GM23248 (cell line): ENCODE measurements around the gene TGFBI. TPM values are rescaled to one million over a fixed set of nuclear protein-coding genes. Genes with fewer than 3 reads are reported as not detected.

Experiments
- DNase-seq: peaks from one replicate; pipeline ENCODE4 v3.0.0-alpha.2; 2015
- H2AFZ ChIP-seq: fragments of 200-600 bp; sonication (generic); 2 replicates; pipeline ENCODE4 v1.6.1; 2016; ENCODE audit warnings: antibody characterized with exemption
- H3F3A ChIP-seq: fragments of 200-600 bp; sonication (generic); 2 replicates; pipeline ENCODE4 v1.6.1; 2016; ENCODE audit warnings: mild to moderate bottlenecking, antibody characterized with exemption, mixed run types; ENCODE audit not compliant: insufficient read depth
- H3K27ac ChIP-seq: fragments of 200-600 bp; sonication (generic); 2 replicates; pipeline ENCODE4 v1.5.1; 2016; ENCODE audit warnings: mild to moderate bottlenecking
- H3K27me3 ChIP-seq: fragments of 200-600 bp; sonication (generic); replicated peaks from 2 replicates; pipeline ENCODE4 v1.6.1; 2016; ENCODE audit warnings: mild to moderate bottlenecking; ENCODE audit not compliant: insufficient read depth
- H3K36me3 ChIP-seq: fragments of 200-600 bp; sonication (generic); 2 replicates; pipeline ENCODE4 v1.6.1; 2016; ENCODE audit warnings: low read depth, mild to moderate bottlenecking
- H3K4me1 ChIP-seq: fragments of 200-600 bp; sonication (generic); 2 replicates; pipeline ENCODE4 v1.6.1; 2016; ENCODE audit warnings: mild to moderate bottlenecking; ENCODE audit not compliant: insufficient read depth
- H3K4me2 ChIP-seq: fragments of 200-600 bp; sonication (generic); one replicate; pipeline ENCODE4 v1.6.1; 2016; ENCODE audit warnings: mild to moderate bottlenecking; ENCODE audit not compliant: unreplicated experiment
- H3K4me3 ChIP-seq: fragments of 200-600 bp; sonication (generic); 2 replicates; pipeline ENCODE4 v1.5.1; 2016; ENCODE audit warnings: mild to moderate bottlenecking
- H3K79me2 ChIP-seq: fragments of 200-600 bp; sonication (generic); 2 replicates; pipeline ENCODE4 v1.6.1; 2016; ENCODE audit warnings: mild to moderate bottlenecking; ENCODE audit not compliant: insufficient read depth
- H3K9ac ChIP-seq: fragments of 200-600 bp; sonication (generic); 2 replicates; pipeline ENCODE4 v1.6.1; 2016; ENCODE audit warnings: mild to moderate bottlenecking
- H3K9me2 ChIP-seq: fragments of 200-600 bp; sonication (generic); 2 replicates; pipeline ENCODE4 v1.6.1; 2016; ENCODE audit warnings: mixed run types, mild to moderate bottlenecking, moderate library complexity; ENCODE audit not compliant: insufficient read depth
- H3K9me3 ChIP-seq: fragments of 200-600 bp; sonication (generic); one replicate; pipeline ENCODE4 v1.6.1; 2017; ENCODE audit warnings: low read depth
- H4K20me1 ChIP-seq: fragments of 200-600 bp; sonication (generic); 2 replicates; pipeline ENCODE4 v1.6.0; 2016; ENCODE audit not compliant: insufficient read depth
- EZH2 ChIP-seq: fragments of 200-600 bp; sonication (generic); IDR thresholded peaks from 2 replicates; pipeline ENCODE4 v1.6.1; 2018; ENCODE audit warnings: antibody characterized with exemption, mild to moderate bottlenecking; ENCODE audit not compliant: insufficient read depth, poor library complexity, severe bottlenecking
- EZH2phosphoT487 ChIP-seq: fragments of 200-600 bp; sonication (generic); IDR thresholded peaks from 2 replicates; pipeline ENCODE4 v1.6.1; 2018; ENCODE audit warnings: antibody characterized with exemption, moderate library complexity, mild to moderate bottlenecking, low read depth; ENCODE audit not compliant: insufficient read depth
- WGBS, 2 experiments: methylation state at CpG; one replicate each; pipeline ENCODE4 v1.1.6; 2015 to 2017; ENCODE audit warnings: low lambda C conversion rate in 2 of 2, low coverage in 1 of 2; ENCODE audit errors: missing lambda C conversion rate in 2 of 2; 5-methylcytosine and 5-hydroxymethylcytosine counted together
- in situ Hi-C: fragments of 300-500 bp; cut with MboI; formaldehyde crosslinking; loops from 2 replicates; pipeline ENCODE4 v1.15.0; 2020
- polyA plus RNA-seq: library from polyadenylated mRNA; unstranded; fragments of >200 nt; fragmentation: Nextera tagmentation; extraction: Ambion mirVana; gene quantifications from 2 replicates; pipeline ENCODE4 v1.2.1, GENCODE V29; 2016
- total RNA-seq: library from RNA; depleted of rRNA; stranded (reverse); fragments of >200 nt; shearing (Covaris generic); gene quantifications from 2 replicates; pipeline ENCODE4 v1.2.3, GENCODE V29; 2014

The TGFBI gene
- total and polyA plus RNA-seq, 2 experiments from 2014 or later: 7,109 to 7,159 TPM

DNA sequence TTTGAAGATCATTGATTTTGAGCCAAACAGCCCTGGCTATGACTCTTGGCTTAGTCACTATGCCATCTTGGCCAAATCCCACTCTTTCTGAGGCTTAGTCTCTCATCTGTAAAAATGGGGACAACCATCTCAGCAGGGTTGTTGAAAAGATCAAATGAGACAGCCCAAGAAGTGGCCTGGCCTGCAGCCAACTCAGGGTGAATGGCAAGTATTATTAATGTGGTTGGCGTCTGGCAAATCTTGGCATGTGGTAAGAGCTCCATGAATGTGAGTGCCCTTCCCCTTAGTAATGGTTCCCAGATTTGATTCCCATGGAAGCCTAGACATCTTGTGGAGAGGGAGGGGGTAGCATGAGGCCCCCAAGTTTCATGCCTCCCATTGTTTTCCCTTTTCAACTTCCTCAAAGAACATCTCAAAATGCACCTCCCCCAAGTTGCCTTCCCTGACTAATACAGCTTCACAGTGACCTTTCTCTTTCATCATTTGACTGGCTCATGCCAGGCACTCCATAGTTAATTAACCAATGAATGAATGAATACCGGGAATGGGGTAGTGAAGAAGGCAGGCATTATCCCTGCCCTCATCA lies 11.8 kb upstream of the TGFBI start:
- Histone ChIP-seq H4K20me1 (no peaks in the 10 kb centered on the region), H3K36me3 (no peaks in the 10 kb centered on the region), H3F3A (peaks cover 95% of the 10 kb centered on the region), H3K9me2 (no peaks in the 10 kb centered on the region), H3K9me3 (no peaks in the 10 kb centered on the region), H3K4me2 (peak overlapping the region; percentile 36), H3K4me3 (no peak overlapping the region), H2AFZ (no peak overlapping the region), H3K79me2 (no peaks in the 10 kb centered on the region), H3K4me1 (peaks cover 96% of the 10 kb centered on the region), H3K27ac (peak overlapping the region; percentile 100), H3K9ac (peak overlapping the region; percentile 68), H3K27me3 (no peaks in the 10 kb centered on the region)
- peak; percentile 94 for DNase-seq
- in situ Hi-C loops: no loop called here
- TF ChIP-seq EZH2phosphoT487 (0 out of 2 replicates have a peak, but pooled peaks have one; percentile 48), EZH2 (no peak)
- 2 to 5% methylated on average over 2 of the region's 2 CpGs for WGBS, 2 experiments

DNA sequence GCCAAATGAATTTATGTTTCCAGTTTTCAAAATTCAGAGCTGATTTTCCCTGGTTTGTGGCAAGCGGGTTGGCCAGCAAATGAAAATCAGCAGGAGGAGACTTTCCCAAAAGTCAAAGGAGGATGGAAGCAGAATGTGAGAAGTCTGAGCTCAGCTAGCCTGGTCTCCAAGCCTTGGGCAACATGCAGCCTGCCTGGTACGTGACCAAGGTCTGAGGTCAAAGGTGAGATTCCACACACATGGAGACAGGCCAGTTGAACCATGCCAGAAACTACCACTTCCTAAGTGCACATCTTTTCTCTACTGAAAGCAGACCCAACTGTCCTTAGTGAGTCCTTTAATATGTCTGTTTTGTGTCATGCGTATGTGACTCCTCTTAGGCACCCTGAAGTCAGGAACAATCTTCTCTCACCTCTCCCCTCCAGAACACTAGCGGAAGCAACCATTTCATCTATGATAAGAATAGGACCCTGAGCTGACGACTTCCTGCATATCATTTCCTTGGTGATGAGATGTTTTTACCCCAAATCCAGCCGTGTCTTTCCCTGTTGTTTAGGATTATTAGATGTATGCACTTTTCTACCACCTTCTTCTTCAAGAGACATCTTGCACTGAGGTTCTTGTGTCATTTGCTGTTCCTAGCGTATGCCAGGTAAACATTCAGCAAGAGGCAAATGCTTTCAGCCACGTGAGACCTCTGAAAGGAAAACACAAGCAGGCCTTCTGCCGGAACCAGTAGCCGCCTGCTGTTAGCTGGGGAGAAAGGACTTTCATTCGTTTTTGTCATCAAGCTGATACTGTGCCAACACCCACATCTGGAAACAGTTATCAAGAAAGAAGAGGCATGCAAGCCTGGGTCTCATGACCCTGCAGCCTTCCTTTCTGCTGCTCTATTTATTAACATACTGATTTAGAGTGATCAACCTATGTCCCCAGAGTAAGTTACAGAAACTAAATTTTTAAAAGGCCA lies 9.7 kb upstream of the TGFBI start:
- Histone ChIP-seq H3K79me2 (no peaks in the 10 kb centered on the region), H4K20me1 (no peaks in the 10 kb centered on the region), H3K27ac (peak overlapping the region; percentile 100), H3K9me3 (no peaks in the 10 kb centered on the region), H3F3A (peaks cover 86% of the 10 kb centered on the region), H3K4me3 (peak overlapping the region; percentile 34), H3K4me2 (peak overlapping the region; percentile 68), H3K36me3 (no peaks in the 10 kb centered on the region), H2AFZ (no peak overlapping the region), H3K27me3 (no peaks in the 10 kb centered on the region), H3K9ac (peak overlapping the region; percentile 88), H3K4me1 (peaks cover 86% of the 10 kb centered on the region), H3K9me2 (no peaks in the 10 kb centered on the region)
- peak; percentile 96 for DNase-seq
- WGBS, 2 experiments: 34 to 36% methylated on average over 11 of the region's 11 CpGs
- in situ Hi-C loops: no loop called here
- TF ChIP-seq EZH2phosphoT487 (no peak), EZH2 (no peak)

GRCh38 chr5:136020001-136020382 lies 8.8 kb upstream of the TGFBI start:
- in situ Hi-C loops: no loop called here
- Histone ChIP-seq H3K9ac (peak overlapping the region; percentile 88), H3K4me2 (peak overlapping the region; percentile 68), H3K9me2 (no peaks in the 10 kb centered on the region), H3F3A (peaks cover 84% of the 10 kb centered on the region), H3K4me1 (peaks cover 86% of the 10 kb centered on the region), H3K36me3 (no peaks in the 10 kb centered on the region), H3K4me3 (peak overlapping the region; percentile 34), H3K79me2 (no peaks in the 10 kb centered on the region), H3K9me3 (no peaks in the 10 kb centered on the region), H3K27ac (peak overlapping the region; percentile 100), H2AFZ (no peak overlapping the region), H3K27me3 (no peaks in the 10 kb centered on the region), H4K20me1 (no peaks in the 10 kb centered on the region)
- 27 to 33% methylated on average over 2 of the region's 2 CpGs for WGBS, 2 experiments
- DNase-seq: no peak
- no peak for TF ChIP-seq EZH2
- no peak for TF ChIP-seq EZH2phosphoT487

DNA sequence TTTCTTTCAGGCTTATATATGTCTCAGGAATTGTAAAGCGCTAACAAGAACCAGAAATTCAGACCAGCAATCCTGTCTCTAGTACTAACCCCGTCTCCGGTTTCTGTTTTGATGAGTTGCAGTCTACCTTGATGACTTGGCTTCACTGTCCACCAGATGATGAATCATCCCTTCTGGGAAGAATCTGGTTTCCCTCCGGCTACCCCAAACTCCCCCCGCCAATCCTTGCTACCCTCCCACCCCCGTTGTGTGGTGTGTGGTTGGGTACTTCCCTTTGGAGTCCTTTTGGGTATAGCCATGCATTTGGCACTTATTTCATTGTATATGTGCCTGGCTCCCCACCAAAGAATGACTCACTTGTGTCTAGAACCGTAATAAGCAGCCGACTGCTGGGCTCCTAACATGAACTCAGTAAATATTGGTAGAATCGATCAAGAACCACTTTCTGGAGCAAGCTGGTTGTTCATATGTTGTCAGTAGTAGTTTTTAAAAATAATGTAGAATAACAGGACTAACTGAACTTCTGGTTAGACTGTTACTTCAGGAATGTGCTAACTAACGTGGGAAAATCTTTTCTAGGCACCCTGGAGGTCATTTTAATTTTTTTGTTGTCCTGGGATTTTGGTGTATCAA lies 8.3 kb upstream of the TGFBI start:
- Histone ChIP-seq H4K20me1 (no peaks in the 10 kb centered on the region), H3K27ac (peak overlapping the region; percentile 100), H3F3A (peaks cover 84% of the 10 kb centered on the region), H3K27me3 (no peaks in the 10 kb centered on the region), H3K9ac (peak overlapping the region; percentile 88), H3K79me2 (no peaks in the 10 kb centered on the region), H3K4me1 (peaks cover 86% of the 10 kb centered on the region), H3K9me3 (no peaks in the 10 kb centered on the region), H3K9me2 (no peaks in the 10 kb centered on the region), H2AFZ (no peak overlapping the region), H3K4me3 (peak overlapping the region; percentile 34), H3K4me2 (peak overlapping the region; percentile 68), H3K36me3 (no peaks in the 10 kb centered on the region)
- 4% methylated on average over 10 of the region's 10 CpGs for WGBS, 2 experiments
- TF ChIP-seq EZH2phosphoT487 (no peak), EZH2 (no peak)
- in situ Hi-C loops: no loop called here
- DNase-seq: peak; percentile 96
